H7 (cell line): ENCODE data around the gene UTS2R. TPM values are rescaled to one million over a fixed set of nuclear protein-coding genes. Genes with fewer than 3 reads are reported as not detected.
"Not testable (repeated sequence)": the region's sequence is repeated elsewhere in the genome, so short reads cannot be mapped to it uniquely, and the experiment has no call there.

Experiments
- DNase-seq: peaks from one replicate; pipeline ENCODE4 v3.0.0; 2012
- H3K27me3 ChIP-seq: 2 replicates; pipeline ENCODE4 v1.6.0; 2011; ENCODE audit warnings: mild to moderate bottlenecking, low read length; ENCODE audit not compliant: control insufficient read depth, insufficient read depth
- H3K36me3 ChIP-seq: replicated peaks from 2 replicates; pipeline ENCODE4 v1.5.1; 2011; ENCODE audit warnings: low read length; ENCODE audit not compliant: control insufficient read depth, insufficient read depth
- H3K4me3 ChIP-seq: 2 replicates; pipeline ENCODE4 v1.5.1; 2011; ENCODE audit warnings: low read depth, mild to moderate bottlenecking, control low read depth, low read length, moderate library complexity; ENCODE audit not compliant: insufficient read depth
- total RNA-seq: library from RNA; depleted of rRNA; stranded (reverse); fragments of >200 nt; shearing (Covaris generic); gene quantifications from 2 replicates; pipeline ENCODE4 v1.2.3, GENCODE V29; 2014

The UTS2R gene
- total RNA-seq, 1 experiment from 2014 or later = not detected

DNA sequence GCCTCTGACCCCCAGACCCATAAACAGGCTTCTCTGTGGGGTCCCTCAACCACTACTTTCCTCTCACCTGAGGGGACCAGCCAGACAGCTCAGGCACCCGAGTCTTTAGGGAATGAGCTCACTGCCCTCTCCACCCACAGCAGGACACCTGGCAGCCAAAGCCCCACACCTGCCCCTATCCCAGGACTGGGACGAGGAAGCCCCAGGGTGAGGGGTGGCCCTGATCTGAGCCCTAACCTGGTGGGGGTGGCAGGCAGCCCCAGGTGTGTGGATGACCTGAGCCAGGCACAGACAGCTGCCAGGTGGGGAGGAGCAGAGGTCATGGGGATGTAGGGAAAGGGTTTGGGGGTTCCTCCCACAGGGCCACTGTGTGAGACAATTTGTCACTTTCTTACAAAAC lies 14.2 kb upstream of the UTS2R start:
- no peak overlapping the region for H3K4me3 ChIP-seq
- no peaks in the 10 kb centered on the region; the same call in 1 of the 2 replicates for H3K27me3 ChIP-seq
- H3K36me3 ChIP-seq = no peaks in the 10 kb centered on the region
- no peak for DNase-seq

DNA sequence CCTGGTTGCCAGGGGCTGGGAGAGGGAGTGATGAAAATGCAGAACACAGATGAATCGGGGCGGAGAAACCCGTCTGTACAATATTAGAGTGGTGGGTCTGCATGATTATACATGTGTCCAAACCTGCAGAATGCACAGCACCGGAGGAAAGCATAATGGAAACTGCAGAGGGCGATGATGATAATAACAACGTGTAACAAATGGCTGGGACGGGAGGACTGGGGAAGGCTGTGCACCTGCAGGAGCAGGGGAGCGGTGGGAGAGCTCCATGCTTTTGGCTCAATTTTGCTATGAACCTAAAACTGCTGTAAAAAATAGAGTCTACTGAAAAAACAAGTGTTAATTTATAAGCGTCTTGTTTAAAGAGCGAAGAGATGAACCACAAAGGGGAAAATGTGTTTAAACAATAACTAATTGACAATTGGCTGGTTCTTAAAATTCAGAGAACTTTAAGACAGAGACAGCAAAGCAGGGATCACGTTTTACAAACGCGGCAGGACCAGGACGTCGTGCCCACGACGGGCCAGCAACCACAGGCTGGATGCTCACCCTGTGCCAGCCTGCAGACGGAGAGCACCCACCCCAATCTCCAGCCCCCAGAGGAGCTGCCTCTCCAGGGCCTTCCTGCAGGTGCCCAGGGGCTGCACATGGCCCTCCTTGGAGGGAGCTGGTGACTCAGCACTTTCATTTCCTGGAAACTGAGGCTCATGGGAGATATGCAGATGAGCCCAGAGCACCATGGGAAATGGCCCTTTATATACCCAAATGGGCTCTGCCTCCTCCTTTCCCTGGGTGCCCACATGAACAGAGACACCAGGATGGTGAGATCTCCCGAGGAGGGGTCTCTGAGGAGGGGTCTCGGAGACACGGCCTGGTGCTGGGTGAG lies 12.9 kb upstream of the UTS2R start, which contains the start of gene TEX19:
Gene TEX19 (plus strand): TSS at position 783 of the 886 bp plus-strand sequence. CDS start 2,904 bp downstream, outside the sequence.
- Histone ChIP-seq H3K4me3 (no peak within 1 kb of the TSS), H3K27me3 (no peaks in the 10 kb centered on the region; the same call in 1 of the 2 replicates), H3K36me3 (no peaks in the 10 kb centered on the region)
- DNase-seq = no peak

DNA sequence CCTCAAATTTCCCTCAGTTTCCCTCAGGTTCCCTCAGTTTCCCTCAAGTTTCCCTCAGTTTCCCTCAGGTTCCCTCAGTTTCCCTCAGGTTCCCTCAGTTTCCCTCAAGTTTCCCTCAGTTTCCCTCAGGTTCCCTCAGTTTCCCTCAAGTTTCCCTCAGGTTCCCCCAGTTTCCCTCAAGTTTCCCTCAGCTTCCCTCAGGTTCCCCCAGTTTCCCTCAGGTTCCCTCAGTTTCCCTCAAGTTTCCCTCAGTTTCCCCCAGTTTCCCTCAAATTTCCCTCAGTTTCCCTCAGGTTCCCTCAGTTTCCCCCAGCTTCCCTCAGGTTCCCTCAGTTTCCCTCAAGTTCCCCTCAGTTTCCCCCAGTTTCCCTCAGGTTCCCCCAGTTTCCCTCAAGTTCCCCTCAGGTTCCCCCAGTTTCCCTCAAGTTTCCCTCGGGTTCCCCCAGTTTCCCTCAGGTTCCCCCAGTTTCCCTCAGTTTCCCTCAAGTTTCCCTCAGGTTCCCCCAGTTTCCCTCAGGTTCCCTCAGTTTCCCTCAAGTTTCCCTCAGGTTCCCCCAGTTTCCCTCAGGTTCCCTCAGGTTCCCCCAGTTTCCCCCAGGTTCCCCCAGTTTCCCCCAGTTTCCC lies 12.0 kb upstream of the UTS2R start:
- H3K36me3 ChIP-seq, H3K27me3 ChIP-seq, H3K4me3 ChIP-seq, DNase-seq: not testable (repeated sequence)

DNA sequence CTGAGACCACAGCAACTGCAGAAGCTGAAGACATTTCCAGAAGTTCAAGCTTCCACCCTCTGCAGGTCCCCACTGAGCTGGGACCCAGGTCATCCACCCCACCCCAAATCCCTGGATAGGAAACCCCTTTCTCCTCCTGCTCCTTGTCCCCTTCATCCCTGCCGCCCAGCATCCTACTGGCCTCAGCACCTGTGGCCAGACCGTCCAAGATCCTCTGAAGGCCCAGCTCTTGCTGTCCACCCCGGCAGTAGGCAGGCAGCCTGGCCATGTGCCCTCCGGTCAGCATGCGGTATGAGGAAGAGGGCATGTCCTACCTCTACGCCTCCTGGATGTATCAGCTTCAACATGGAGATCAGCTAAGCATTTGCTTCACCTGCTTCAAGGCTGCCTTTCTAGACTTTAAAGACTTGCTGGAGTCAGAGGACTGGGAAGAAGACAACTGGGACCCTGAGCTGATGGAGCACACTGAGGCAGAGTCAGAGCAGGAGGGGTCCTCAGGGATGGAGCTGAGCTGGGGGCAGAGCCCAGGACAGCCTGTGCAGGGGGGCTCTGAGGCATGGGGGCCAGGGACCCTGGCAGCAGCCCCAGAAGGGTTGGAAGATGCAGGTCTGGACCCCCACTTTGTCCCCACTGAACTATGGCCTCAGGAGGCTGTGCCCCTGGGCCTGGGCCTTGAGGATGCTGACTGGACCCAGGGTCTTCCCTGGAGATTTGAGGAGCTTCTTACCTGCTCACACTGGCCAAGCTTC lies 9.5 kb upstream of the UTS2R start:
- Histone ChIP-seq H3K36me3 (no peaks in the 10 kb centered on the region), H3K4me3 (no peak overlapping the region), H3K27me3 (no peaks in the 10 kb centered on the region; the same call in 1 of the 2 replicates)
- DNase-seq = no peak

DNA sequence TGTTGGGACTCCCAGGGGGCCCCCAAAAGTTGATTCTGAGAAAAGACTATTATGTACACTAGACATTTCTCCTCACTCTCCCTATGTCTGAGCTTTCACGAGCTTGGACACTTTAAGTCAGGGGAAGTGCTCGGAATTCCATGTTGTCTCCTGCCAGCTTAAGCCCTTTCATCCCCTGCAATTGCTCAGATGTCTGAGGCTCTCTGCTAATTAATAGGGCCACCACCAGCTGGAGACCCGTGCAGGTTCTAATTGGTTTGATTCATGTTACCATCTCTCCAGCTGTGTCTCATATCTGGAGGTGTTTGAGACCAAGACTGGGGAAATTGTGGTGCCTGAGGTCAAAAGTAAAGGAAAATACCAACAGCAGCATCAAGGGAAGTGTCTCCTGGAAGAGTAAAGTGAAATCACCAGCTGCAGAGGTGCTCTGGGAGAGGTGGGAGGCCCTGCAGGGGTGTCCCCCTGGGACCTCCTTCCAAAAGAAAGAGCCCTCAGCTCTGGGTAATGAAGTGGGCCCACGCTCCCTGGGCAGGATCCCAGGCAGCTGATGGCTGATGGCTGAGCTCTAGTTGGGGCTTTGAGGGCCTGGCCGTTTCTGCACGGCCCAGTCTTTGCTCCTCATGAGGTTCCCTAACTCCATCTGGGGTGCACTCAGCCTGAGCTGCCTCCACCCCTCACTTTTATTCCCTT lies 5.8 kb upstream of the UTS2R start:
- Histone ChIP-seq H3K4me3 (no peak overlapping the region), H3K36me3 (no peaks in the 10 kb centered on the region), H3K27me3 (peaks cover 5% of the 10 kb centered on the region)
- no peak for DNase-seq

DNA sequence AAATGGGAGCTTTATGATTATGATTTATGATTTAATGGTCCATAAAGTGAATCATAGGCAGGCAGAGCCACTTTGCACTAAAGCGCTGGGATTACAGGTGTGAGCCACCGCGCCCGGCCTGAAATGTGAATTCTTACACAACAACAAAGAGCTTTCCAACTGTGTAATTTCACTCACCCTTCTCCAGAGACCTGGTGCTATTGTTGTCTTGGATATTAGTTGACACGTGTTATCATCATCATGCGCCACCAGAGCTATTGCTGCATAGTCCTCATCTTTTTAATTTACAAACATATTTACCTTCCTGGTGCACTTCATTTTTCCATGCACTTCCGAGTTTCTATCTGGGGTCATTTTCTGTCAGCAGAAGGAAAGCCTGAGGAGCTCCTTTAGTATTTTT lies 4.8 kb upstream of the UTS2R start:
- peaks cover 13% of the 10 kb centered on the region for H3K27me3 ChIP-seq
- H3K4me3 ChIP-seq = no peak overlapping the region
- no peaks in the 10 kb centered on the region for H3K36me3 ChIP-seq
- DNase-seq = no peak

DNA sequence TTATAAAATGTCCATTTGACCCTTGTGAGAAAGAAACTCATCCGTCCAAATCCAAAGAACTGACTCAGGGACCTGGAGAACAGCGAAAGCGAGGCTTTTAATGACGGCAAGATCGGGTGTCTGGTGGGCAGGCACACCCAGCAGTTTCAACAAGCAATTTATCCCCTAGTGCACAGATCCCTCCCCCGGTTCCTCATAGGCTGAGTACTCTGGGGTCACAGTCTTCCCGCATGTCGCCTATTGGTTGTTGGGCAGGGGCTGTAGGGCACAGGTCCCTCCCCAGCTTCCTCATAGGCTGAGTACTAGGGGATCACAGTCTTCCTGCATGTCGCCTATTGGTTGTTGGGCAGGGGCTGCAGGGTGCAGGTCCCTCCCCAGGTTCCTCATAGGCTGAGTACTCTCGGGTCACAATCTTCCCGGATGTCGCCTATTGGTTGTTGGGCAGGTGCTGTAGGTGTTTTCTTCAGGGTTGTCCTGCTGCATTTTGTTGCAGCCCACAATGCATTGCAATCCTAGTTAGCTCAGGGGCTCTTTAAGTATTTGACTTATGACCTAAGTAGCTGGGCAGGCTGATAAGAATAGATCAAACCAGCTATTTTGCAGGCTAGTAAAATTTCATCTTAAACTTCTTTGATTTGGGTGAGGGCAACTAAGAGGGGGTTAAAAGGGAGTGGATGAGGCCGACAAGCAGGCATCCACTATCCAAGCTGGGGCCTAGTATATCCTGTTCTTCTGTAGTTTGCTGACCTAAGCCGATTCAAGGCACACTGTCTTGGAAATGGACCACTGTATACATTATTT lies 3.6 kb upstream of the UTS2R start:
- no peaks in the 10 kb centered on the region for H3K36me3 ChIP-seq
- peak; percentile 79 for DNase-seq
- peaks cover 23% of the 10 kb centered on the region for H3K27me3 ChIP-seq
- no peak overlapping the region for H3K4me3 ChIP-seq

DNA sequence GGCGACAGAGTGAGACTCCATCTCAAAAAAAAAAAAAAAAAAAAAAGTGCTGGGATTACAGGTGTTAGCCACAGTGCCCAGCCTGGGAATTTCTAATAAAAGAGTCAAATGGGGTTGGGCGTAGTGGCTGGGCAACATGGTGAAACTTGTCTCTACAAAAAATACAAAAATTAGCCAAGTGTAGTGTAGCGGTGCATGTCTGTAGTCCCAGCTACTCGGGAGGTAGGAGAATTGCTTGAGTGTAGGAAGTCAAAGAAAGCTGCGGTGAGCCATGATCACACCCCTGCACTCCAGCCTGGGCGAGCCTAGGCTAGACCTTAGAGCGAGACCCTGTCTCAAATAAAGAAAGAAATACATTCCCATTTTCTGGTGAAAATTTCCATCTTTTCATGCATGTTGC lies 2.4 kb upstream of the UTS2R start:
- peaks cover 23% of the 10 kb centered on the region for H3K27me3 ChIP-seq
- H3K36me3 ChIP-seq = no peaks in the 10 kb centered on the region
- H3K4me3 ChIP-seq = no peak overlapping the region
- no peak for DNase-seq

DNA sequence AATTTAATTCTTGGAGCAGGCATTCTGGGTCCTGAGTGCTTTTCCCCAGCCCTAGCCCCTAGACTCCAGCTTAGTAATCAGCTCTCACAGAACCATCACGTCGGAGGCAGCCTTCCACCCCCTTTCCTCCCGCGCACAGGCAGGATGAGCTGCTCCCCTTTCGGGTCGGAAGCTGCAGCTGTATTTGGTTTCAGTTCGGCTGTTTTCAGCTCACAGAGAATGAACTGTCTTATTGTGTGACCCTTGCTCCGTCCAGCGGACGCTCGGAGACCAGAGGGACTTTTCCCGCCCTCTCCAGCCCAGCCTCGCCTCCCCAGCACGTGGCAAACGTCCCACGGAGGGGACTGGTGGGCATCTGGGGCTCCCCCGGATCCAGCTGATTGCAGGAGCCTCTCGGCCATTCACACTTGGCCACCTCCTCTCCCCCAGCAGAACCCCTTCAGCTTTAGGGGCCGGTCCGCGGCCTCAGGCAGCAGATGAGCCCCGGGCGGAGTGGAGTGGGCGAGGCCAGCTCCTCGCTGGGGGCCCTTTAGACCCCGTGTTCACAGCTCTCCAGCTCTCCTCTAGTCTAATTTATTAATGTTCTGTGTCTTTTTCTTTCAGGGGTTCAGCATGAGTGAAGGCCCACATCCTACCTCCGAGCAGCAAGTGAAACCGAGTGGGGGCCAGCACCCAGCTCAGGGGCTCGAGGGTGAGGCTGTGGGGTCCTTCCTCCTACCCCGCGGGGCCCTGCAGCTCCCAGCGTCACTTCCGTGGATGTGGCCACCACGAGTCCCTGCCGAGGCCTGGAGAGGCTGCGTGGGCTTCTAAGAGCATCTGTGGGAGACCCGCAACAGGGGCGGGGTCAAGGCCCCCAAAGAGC lies 863 bp upstream of the UTS2R start:
- H3K27me3 ChIP-seq = peaks cover 23% of the 10 kb centered on the region
- no peak overlapping the region for H3K4me3 ChIP-seq
- DNase-seq = peak; percentile 75
- H3K36me3 ChIP-seq = no peaks in the 10 kb centered on the region

DNA sequence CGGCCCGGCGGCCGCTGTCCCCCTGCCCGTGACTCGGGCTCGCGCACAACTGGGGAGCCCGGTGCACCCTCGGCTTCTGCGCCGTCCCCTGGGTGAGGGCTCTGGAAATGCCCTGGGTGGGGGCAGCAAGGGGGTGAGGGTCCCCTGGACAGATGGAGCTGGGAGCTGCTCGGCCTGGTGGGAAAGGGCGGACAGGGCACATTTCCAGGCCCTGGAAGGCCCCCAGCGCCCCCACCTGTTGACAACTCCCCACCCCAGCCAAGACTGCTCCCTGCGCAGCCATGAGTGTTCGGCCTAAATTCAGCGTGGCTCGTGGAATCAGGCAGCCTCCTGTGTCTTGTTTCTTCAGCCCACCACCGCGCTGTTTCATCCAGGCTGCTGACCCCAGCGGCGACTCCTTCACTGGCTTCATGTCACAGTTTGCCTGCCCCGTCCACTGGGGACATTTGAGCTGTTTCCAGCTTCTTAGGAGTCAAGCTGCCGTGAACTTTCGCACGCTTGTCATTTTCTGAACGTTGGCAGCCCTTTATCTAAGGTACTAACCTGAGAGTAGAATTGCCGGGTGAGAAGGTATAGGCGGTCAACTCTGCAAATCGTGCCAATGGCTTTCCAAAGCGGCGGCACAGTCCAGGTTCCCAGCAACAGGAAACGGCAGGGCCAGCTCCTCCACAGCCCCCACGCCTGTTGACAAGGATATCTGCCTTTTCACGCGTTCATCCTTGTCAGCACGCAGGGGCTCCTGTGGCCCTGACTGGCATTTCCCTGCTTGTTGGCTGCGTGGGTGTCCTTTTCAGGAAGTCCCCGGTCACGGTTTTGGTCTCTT lies 895 bp downstream of the UTS2R start:
- H3K4me3 ChIP-seq = peak overlapping the region; percentile 37
- DNase-seq = peak; percentile 81
- no peaks in the 10 kb centered on the region for H3K36me3 ChIP-seq
- peaks cover 23% of the 10 kb centered on the region for H3K27me3 ChIP-seq

DNA sequence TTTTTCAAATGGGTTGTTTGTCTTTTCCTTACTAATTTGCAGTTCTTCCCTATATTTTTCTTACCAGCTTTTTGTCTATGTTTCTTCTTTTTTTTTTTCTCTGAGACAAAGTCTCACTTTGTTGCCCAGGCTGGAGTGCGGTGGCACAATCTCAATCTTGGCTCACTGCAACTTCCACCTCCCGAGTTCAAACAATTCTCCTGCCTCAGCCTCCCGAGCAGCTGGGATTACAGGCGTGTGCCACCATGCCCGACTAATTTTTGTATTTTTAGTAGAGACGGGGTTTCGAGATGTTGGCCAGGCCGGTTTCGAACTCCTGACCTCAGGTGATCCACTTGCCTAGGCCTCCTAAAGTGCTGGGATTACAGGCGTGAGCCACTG lies 1.5 kb downstream of the UTS2R start:
- peaks cover 23% of the 10 kb centered on the region for H3K27me3 ChIP-seq
- not testable (repeated sequence) for H3K36me3 ChIP-seq, H3K4me3 ChIP-seq, DNase-seq
